Mucosa of stomach (tissue), 1 donor: ENCODE measurements around the gene GPATCH1.
"Not testable (repeated sequence)": the region's sequence is repeated elsewhere in the genome, so short reads cannot be mapped to it uniquely, and the experiment has no call there.

Experiments used
- H3K27me3 ChIP-seq: one replicate; pipeline ENCODE4 v1.7.0; 2013; ENCODE audit warnings: mild to moderate bottlenecking, low read length; ENCODE audit not compliant: control insufficient read depth, insufficient read depth
- H3K36me3 ChIP-seq: one replicate; pipeline ENCODE4 v1.7.0; 2013; ENCODE audit warnings: low read length; ENCODE audit not compliant: control insufficient read depth, insufficient read depth
- H3K4me1 ChIP-seq: one replicate; pipeline ENCODE4 v1.7.0; 2013; ENCODE audit warnings: mild to moderate bottlenecking, low read length; ENCODE audit not compliant: control insufficient read depth, insufficient read depth
- H3K4me3 ChIP-seq: one replicate; pipeline ENCODE4 v1.7.0; 2013; ENCODE audit warnings: low read length
- H3K9ac ChIP-seq: one replicate; pipeline ENCODE4 v1.7.0; 2013; ENCODE audit warnings: mild to moderate bottlenecking, low read length, moderate library complexity
- H3K9me3 ChIP-seq: one replicate; pipeline ENCODE4 v1.7.0; 2013; ENCODE audit warnings: mild to moderate bottlenecking, low read length, moderate library complexity; ENCODE audit not compliant: control insufficient read depth
- donor health status: Pancreatic carcinoma.

GPATCH1 gene

GRCh38 chr19:33080761-33081681, at the start of gene GPATCH1:
GPATCH1 (plus strand) TSS chr19:33081181; CDS start chr19:33081194, 13 bp downstream.
- peak within 1 kb of the TSS; percentile 86 for H3K9ac ChIP-seq
- no peaks in the 10 kb centered on the region for H3K27me3 ChIP-seq
- H3K9me3 ChIP-seq, result no peaks in the 10 kb centered on the region
- H3K4me3 ChIP-seq, result peak within 1 kb of the TSS; percentile 93
- H3K4me1 ChIP-seq, result peaks cover 25% of the 10 kb centered on the region
- no peaks in the 10 kb centered on the region for H3K36me3 ChIP-seq

GRCh38 chr19:33032218-33032781, 48.7 kb upstream of the GPATCH1 start:
- H3K9ac ChIP-seq, result no peak overlapping the region

GRCh38 chr19:33035461-33035860, 45.5 kb upstream of the GPATCH1 start:
- no peaks in the 10 kb centered on the region for H3K9me3 ChIP-seq
- peaks cover 29% of the 10 kb centered on the region for H3K4me1 ChIP-seq
- no peak overlapping the region for H3K9ac ChIP-seq
- H3K27me3 ChIP-seq, result no peaks in the 10 kb centered on the region
- no peak overlapping the region for H3K4me3 ChIP-seq
- no peaks in the 10 kb centered on the region for H3K36me3 ChIP-seq

More at GRCh38 chr19:33032218-33032781, 48.7 kb upstream of the GPATCH1 start:
- H3K36me3 ChIP-seq, result no peaks in the 10 kb centered on the region
- no peak overlapping the region for H3K4me3 ChIP-seq
- H3K9me3 ChIP-seq, result no peaks in the 10 kb centered on the region
- H3K27me3 ChIP-seq, result no peaks in the 10 kb centered on the region
- peaks cover 23% of the 10 kb centered on the region for H3K4me1 ChIP-seq

- H3K9ac ChIP-seq, result not testable (repeated sequence)
Observed at GRCh38 chr19:33036370-33037167, 44.4 kb upstream of the GPATCH1 start.

GRCh38 chr19:33037168-33038025, 43.6 kb upstream of the GPATCH1 start:
- not testable (repeated sequence) for H3K27me3 ChIP-seq, H3K4me3 ChIP-seq, H3K9me3 ChIP-seq, H3K36me3 ChIP-seq, H3K9ac ChIP-seq
- peaks cover 44% of the 10 kb centered on the region for H3K4me1 ChIP-seq

More at GRCh38 chr19:33036370-33037167, 44.4 kb upstream of the GPATCH1 start:
- H3K4me1 ChIP-seq, result peaks cover 40% of the 10 kb centered on the region
- not testable (repeated sequence) for H3K36me3 ChIP-seq, H3K4me3 ChIP-seq, H3K9me3 ChIP-seq, H3K27me3 ChIP-seq

GRCh38 chr19:33039108-33039599, 41.8 kb upstream of the GPATCH1 start:
- peaks cover 38% of the 10 kb centered on the region for H3K4me1 ChIP-seq
- no peak overlapping the region for H3K9ac ChIP-seq
- H3K9me3 ChIP-seq, result no peaks in the 10 kb centered on the region
- no peak overlapping the region for H3K4me3 ChIP-seq
- H3K36me3 ChIP-seq, result no peaks in the 10 kb centered on the region
- no peaks in the 10 kb centered on the region for H3K27me3 ChIP-seq

GRCh38 chr19:33039815-33040214, 41.2 kb upstream of the GPATCH1 start:
- H3K9ac ChIP-seq, result no peak overlapping the region
- H3K27me3 ChIP-seq, result no peaks in the 10 kb centered on the region
- no peaks in the 10 kb centered on the region for H3K9me3 ChIP-seq
- no peaks in the 10 kb centered on the region for H3K36me3 ChIP-seq
- H3K4me3 ChIP-seq, result no peak overlapping the region
- H3K4me1 ChIP-seq, result peaks cover 38% of the 10 kb centered on the region

GRCh38 chr19:33040994-33041827, 39.8 kb upstream of the GPATCH1 start:
- Histone ChIP-seq H3K4me3 (no peak overlapping the region), H3K36me3 (no peaks in the 10 kb centered on the region), H3K27me3 (no peaks in the 10 kb centered on the region), H3K9ac (peak overlapping the region; percentile 55), H3K9me3 (no peaks in the 10 kb centered on the region), H3K4me1 (peaks cover 33% of the 10 kb centered on the region)

- not testable (repeated sequence) for H3K36me3 ChIP-seq, H3K9me3 ChIP-seq, H3K4me3 ChIP-seq, H3K27me3 ChIP-seq
- H3K4me1 ChIP-seq, result peaks cover 36% of the 10 kb centered on the region
- H3K9ac ChIP-seq, result peak overlapping the region; percentile 9
Observed at GRCh38 chr19:33041828-33042160, 39.2 kb upstream of the GPATCH1 start.

GRCh38 chr19:33047422-33047821, 33.6 kb upstream of the GPATCH1 start:
- Histone ChIP-seq H3K27me3 (no peaks in the 10 kb centered on the region), H3K4me3 (no peak overlapping the region), H3K36me3 (peaks cover 6% of the 10 kb centered on the region), H3K9ac (no peak overlapping the region), H3K9me3 (no peaks in the 10 kb centered on the region), H3K4me1 (peaks cover 51% of the 10 kb centered on the region)
